ENCODE results near the gene COLEC11.
"Not testable (repeated sequence)": the region's sequence is repeated elsewhere in the genome, so short reads cannot be mapped to it uniquely, and the experiment has no call there.

Gene COLEC11

DNA sequence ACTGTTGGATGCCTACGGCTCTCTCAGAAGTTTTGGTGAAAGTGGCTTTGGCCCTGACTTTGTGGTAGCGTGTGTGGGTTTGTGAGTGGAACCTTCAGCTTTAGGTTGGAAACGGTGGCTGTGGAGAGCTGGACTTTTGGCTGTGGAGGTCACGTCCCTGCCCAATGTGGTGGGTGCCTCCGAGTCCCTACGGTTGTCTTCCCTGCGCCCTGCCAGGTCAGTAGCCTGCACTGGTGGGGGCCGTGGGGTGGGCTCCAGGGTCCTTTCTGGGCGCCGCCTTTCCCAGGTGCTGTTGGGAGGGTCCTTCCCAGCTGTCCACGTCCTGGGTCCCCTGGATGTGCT is 11.1 kb downstream of the COLEC11 start:
- DNase-seq (ENCODE audit: low read depth): no peak

DNA sequence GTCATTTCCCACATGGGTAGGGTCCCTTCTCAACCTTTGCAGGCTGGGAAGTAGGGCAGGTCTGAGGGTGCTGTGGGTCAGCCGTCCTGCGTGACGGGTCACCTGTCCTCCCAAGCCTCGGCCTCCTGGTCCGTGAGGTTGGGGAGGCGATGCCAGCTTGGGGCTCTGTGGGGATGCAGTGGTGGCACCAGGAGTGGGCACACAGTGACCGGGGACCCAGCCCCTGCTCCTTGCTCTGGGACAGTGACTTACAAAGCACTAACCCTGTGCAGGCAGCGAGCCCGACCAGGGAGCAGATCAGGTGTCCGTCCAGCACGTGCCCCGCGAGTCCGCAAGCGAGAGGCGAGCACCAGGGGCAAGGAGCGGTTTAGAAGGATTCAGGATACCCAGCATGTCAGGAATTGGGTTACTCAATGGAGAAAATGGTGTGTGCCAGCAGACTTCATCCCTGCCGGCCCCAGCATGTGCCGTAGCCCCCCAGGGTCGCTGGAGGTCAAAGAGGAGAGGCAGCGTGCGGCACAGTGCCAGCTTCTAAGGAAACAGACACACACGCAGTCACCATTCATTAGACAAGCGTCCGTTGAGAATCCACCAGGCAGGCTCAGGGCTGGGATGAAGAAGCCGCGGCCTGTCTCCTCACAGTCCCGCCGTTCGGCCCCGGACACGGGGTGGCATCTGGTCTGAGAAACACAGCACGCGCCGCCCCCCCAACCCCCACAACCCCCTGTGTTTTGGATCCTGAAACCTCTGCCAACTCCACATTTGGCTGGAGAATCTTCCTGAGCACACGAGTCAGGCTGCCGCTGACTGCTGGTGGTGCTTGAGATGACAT is 11.7 kb downstream of the COLEC11 start:
- no peak for DNase-seq (ENCODE audit: low read depth)

DNA sequence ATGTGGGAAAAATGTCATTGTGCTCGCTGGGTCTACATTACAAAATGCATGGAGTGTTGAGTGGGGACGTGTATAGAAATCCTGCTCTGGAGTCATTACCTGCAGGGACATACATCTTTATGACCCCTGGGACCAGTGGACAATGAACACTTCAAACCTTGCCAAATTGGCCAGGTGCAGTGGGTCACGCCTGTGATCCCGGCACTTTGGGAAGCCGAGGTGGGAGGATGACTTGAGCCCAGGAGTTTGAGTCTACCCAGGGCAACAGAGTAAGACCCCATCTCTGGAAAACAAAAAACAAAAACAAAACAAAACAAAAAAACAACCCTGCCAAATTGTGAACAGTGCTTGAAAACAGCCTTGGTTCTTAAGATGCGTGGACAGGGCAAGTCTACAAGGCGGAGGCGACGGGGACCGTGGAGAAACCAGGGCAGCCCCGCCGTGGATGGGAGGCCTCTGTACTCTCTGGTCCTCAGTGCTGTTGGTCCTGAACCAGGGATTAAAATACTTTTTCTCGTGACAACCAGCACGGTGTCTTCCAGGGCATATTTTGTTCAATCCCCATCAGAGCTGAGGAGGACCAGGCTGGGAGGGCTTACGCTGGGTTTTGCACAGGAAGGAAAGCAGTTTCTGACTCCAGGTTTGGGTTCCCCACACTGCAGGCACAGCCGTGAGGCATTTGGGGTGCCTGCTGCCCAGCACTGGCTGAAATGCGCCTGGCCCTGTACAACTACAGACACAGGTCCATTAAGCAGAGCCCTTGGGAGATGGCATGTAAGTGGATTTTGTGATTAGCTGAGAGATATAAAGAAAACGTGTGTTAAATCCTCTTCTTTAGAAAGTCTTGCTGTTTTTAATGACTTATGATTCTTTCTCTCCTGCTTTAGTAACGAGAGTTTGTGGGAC is 13.7 kb downstream of the COLEC11 start:
- no peak for DNase-seq (ENCODE audit: low read depth)

DNA sequence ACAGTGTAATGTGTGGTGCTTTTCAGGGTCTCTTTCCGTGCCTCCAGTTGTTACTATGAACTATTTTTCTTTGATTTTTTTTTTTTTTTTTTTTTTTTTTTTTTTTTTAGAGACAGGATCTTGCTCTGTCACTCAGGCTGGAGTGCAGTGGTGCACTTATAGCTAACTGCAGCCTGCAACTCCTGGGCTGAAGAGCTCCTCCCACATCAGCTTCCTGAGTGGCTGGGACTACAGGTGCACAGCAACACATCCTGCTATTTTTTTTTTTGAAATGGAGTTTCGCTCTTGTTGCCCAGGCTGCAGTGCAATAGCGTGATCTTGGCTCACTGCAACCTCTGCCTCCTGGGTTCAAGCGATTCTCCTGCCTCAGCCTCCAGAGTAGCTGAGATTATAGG is 14.4 kb downstream of the COLEC11 start:
- DNase-seq (ENCODE audit: low read depth): not testable (repeated sequence)

DNA sequence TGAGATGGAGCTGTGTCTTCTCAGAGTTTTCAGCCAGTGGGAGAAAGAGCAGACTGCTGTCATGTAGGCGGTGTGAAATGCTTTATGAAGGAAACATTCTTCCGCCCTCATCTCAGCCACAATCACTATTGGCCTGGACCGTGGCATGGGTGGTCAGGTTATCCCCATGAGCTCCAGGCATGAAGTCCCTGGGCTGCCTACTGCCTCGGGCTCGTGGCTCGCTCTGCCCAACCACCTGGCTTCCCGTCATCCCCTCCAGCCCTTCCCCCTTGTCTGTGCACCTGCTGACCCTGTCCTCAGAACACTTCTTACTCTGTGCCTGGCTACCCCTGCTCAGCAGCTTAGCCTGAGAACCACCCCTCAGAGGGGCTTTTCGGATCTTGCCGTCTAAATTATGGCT is 15.5 kb downstream of the COLEC11 start:
- DNase-seq (ENCODE audit: low read depth): no peak

DNA sequence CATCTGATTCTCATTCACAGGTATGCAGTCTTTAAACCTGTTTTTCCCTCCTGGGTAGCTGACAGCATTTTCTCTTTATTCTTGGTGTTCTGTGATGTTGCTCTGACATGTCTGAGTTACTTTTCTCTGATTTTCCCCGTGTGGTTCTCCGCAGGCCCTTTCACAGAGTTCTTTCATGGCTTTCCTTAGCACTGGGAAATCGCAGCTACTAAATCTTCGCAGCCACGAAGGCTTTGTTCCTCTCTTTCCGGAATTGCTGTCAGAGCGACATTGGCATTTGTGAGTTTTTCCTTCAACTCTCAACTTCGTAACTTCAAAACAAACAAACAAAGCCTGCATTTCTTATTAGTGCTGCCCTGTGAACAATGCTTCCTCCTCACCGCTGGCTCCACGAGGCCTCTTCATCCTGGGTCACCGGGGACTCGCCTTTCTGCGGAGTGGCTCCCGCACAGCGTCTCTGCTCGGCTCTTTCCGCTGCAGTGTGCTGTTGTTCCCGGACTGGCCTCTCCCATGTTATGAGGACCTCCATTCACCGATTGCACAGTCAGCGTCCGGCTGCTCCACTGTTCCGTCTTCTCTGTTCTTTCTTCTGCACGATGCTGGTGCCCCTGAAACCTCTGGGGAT is 16.1 kb downstream of the COLEC11 start:
- DNase-seq (ENCODE audit: low read depth): no peak

DNA sequence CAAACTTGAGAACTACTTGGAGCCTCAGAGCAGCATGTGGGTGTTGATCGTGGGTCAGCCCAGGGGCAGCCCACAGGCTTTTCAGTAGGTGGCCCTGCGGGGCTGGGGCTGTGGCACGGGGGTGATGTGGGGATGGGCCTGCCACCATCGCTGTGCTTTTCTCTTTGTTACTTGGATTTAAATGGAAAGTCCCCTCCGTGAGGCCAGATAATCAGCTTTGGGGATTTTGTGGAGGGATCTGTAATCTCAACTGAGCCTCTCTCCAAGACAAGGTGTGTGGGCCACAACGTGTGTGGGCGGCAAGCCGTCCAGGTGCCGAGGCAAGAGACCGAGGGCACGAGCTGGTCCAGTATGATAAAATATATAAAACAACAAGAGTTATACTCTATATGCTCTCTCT is 16.7 kb downstream of the COLEC11 start:
- no peak for DNase-seq (ENCODE audit: low read depth)

DNA sequence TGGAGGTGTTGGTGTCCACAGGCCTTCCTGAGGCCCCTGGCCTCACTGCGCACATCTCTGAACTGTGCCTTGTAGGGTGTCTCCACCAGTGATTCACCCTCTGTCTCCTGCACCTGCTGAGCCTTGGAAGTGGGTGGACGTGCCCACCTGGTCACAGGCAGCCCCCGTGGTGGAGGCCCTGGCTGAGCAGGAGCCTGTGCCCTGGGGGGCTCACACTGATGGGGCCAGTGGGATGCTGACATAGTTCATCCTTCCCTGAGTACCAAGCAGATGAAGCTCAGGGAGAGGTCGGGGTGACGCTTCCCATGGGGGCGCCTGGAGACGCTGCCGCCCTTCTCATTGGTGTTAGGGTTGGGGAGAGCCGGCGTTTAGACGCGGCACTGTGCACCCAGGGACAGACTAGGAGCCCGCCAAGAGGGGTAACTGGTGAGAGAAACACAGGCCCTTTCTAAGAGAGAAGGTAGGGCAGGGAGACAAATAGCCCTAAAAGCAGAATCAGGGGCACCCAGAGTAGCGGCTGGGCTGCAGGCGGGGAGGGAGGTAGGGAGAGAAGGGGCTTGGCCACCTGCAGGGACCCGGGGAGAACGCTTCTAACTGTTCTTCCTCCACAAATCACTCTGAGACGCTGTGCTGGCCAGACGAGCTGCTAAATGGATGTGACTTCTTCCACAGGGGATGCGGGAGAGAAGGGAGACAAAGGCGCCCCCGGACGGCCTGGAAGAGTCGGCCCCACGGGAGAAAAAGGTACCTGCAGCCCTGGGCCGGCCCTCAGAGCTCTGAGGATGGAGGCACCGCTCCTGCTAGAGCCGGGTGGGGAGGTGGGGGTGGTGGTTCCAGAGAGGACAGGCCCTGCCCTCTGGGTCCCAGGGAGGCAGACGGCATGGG is 18.0 kb downstream of the COLEC11 start:
- DNase-seq (ENCODE audit: low read depth): no peak

DNA sequence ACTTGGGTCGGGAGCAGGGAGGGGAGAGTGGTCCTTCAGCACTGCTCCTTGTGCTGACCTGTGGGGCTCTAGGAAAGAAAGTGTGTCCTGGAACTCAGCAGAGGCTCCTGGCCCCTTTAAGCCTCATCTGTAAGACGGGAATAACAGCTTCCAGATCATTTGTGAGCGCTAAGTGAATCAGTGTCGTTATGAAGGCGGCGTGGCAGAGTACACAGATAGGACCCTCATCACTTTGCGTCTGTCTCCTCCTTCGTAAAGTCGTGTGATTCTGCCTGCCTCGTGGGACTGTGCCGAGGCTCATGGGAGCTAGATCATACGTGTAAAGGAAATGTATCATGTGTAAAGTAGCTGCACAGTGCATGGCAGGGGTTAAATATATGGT is 18.6 kb downstream of the COLEC11 start:
- no peak for DNase-seq (ENCODE audit: low read depth)

DNA sequence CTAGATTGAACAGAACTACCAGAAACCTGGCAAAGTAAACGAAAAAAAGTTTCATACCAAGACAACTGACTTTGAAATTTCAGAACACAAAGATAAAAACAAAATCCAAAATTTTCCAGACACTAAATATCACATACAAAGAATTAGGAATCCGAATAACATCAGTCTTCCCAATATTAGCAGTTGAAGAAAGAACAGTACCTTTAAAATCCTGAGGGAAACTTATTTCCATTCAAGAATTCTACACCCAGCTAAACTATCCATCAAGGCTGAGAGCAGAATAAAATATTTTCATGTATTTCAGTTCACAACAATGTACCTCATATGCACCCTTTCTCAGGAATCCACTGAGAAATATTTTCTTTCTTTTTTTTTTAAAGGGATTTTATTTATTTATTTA is 19.8 kb downstream of the COLEC11 start:
- DNase-seq (ENCODE audit: low read depth): not testable (repeated sequence)

DNA sequence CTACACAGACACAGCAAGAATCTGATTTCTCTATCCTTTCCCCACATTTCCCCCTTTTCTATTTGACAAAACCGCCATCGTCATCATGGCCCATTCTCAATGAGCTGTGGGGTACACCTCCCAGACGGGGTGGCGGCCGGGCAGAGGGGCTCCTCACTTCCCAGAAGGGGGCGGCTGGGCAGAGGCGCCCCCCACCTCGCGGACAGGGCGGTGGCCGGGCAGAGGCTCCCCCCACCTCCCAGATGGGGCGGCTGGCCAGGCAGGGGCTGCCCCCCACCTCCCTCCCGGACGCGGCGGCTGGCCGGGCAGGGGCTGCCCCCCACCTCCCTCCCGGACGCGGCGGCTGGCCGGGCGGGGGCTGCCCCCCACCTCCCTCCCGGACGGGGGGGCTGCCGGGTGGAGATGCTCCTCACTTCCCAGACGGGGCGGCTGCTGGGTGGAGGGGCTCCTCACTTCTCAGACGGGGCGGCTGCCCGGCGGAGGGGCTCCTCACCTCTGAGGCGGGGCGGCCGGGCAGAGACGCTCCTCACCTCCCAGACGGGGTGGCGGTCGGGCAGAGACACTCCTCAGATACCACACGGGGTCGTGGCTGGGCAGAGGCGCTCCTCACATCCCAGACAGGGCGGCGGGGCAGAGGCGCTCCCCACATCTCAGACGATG is 20.8 kb downstream of the COLEC11 start:
- DNase-seq (ENCODE audit: low read depth): not testable (repeated sequence)

DNA sequence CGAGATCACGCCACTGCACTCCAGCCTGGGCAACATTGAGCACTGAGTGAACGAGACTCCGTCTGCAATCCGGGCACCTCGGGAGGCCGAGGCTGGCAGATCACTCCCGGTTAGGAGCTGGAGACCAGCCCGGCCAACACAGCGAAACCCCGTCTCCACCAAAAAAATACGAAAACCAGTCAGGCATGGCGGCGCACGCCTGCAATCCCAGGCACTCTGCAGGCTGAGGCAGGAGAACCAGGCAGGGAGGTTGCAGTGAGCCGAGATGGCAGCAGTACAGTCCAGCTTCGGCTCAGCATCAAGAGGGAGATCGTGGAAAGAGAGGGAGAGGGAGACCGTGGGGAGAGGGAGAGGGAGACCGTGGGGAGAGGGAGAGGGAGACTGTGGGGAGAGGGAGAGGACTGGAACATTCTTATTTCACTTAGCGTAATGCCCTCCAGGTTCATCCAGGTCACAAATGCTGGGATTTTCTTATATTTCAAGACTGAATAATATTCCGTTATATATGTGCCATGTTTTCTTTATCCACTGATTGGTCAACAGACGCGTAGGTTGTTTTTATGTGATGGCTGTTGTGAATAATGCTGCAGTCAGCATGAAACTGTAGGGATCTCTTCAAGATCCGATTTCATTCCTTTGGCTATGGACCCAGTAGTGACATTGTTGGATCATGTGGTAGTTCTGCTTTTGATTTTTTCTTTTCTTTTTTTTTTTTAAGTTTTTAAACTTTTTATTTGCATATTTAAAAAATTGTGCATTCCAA is 21.7 kb downstream of the COLEC11 start:
- not testable (repeated sequence) for DNase-seq (ENCODE audit: low read depth)

DNA sequence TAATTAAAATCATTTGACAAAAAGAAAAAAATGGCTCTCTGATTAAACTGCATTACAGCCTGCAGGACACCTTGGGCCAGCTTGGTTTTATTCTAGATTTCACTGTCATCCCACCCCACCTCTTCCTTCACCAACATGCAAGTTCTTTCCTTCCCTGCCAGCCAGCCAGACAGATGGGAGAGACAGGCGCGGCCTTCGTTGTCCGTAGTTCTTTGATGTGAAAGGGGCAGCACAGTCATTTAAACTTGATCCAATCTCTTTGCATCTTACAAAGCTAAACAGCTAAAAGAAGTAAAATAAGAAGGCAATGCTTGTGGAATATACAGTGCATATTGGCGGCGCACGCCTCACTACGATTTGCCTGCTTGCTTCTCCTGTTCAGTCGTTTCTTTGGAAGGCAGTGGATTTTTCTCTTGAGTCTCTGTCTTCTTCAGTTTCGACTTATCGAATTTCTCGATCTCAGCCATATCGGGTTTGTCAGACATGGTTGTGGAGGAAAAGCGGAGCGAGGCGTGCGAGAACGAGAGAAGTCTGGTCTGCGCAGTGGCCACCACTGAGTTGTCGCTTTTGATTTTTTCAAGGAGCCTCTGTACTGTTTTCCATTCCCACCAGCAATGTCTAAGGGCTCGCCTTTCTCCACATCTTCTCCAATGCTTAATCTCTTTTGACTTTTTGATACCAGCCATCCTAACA is 22.4 kb downstream of the COLEC11 start:
- DNase-seq (ENCODE audit: low read depth): no peak

DNA sequence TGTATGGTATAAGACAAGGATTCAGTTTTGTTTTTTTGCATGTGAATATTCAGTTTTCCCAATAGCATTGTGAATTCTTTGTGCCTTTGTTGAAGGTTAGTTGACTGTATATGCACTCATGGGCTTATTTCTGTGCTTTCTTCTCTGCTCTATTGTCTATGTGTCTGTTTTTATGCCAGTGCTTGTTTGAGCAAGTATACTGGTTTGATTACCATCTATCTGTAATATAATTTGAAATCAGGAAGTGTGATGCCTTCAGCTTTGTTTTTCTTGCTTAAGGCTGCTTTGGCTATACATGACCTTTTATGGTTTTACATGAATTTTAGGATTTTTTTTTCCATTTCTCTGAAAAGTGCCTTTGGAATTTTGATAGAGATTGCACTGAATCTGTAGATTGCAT is 23.5 kb downstream of the COLEC11 start:
- DNase-seq (ENCODE audit: low read depth): no peak

DNA sequence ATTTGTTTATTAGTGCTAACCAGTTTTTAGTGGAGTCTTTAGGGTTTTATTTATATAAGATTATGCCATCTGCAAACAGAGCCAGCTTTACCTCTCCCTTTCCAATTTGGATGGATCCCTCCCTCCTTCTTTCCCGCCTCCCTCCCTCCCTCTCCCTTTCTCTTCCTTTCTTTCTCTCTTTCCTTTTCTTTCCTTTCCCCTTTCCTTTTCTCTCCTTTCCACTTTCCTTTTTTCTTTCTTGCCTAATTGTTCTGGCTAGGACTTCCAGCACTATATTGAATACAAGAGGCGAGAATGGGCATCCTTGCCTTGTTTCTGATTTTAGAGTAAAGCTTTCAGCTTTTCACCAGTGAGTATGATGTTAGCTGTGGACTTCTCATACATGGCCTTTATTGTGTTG is 24.1 kb downstream of the COLEC11 start:
- DNase-seq (ENCODE audit: low read depth): no peak

DNA sequence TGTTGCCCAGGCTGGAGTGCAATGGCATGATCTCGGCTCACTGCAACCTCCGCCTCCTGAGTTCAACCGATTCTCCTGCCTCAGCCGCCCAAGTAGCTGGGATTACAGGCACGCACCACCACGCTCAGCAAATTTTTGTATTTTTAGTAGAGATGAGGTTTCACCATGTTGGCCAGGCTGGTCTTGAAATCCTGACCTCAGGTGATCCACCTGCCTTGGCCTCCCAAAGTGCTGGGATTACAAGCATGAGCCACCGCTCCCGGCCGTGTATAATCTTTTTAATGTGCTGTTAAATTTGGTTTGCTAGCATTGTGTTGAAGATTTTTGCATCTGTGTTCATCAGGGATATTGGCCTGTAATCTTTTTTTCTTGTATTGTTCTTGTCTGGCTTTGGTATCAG is 24.7 kb downstream of the COLEC11 start:
- not testable (repeated sequence) for DNase-seq (ENCODE audit: low read depth)

DNA sequence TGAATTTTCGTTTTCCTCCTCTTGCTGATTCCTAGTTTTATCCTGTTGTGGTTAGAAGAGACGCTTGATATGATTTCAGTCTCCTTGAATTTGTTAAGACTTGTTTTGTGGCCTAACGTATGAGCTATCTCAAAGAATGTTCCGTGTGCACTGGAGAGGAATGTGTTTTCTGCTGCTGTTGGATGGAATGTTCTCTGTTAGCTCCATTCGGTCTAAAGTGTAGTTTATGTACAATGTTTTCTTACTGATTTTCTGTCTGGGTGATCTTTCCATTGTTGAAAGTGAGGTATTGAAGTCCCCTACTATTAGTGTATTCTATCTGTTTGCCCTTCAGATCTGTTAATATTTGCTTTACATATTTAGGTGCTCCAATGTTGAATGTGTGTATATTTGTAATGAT is 25.9 kb downstream of the COLEC11 start:
- no peak for DNase-seq (ENCODE audit: low read depth)

DNA sequence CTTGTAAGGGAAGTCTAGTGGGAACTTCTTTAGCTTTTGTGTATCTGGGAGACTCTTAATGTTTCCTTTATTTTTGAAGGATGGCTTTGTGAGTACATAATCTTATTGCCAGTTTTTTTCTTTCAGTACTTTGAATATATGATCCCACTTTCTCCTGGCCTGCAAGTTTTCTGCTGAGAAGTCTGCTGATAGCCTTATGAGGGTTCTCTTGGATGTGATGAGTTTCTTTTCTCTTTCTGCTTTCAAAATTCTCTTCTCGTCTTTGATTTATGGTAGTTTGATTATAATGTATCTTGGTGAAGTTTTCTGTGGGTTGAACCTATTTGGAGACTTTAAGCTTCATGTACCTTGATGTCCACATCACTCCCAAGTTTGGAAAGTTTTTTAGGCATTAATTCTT is 28.1 kb downstream of the COLEC11 start:
- DNase-seq (ENCODE audit: low read depth): no peak

DNA sequence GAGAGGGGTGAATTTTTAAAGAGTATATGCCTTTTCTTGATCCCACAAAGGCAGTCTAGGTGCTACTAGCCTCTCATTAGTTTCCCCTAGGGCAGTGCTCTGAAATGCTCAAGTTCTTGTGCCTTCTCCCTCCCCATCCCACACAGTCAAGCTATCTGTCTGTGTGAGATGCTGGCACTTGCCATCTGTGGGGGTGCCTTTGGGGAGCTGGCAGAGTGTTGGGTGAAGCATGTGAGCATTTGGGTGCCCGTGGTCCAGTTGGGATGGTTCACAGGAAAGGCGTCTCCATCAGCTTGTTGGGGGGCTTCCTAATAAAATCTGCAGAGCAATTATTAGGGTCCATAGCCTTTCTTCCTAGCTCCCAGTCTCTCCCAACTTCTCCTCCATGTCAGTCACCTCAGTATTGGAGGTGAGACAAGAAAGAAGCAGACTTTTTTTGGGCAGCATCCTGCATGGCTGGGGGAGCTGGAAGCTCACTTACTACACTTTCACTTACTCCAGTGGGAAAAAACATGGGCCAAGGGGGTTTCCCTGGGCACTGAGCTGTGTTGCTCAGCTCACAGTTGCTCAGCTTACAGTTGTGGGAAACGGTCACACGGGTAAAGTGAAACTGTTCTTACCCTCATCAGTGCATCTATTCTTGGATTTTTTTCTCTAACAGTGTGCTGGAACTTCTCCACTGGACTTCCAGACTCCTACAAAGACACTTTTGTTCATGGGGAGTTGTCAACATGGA is 29.3 kb downstream of the COLEC11 start:
- no peak for DNase-seq (ENCODE audit: low read depth)

Data from HS-5 (cell line).